HEK293 (cell line): ENCODE results near the gene GANAB.

Source experiments
- CTCF ChIA-PET: fragments of 350-600 bp; formaldehyde crosslinking; extraction: SDS; loops from one replicate; lab custom pipeline; 2021; ENCODE audit warnings: antibody characterized with exemption; lab: Yijun Ruan, JAX
- POLR2A ChIA-PET: fragments of 300-600 bp; formaldehyde crosslinking; extraction: SDS; loops from one replicate; lab custom pipeline; 2020; ENCODE audit warnings: antibody characterized with exemption, inconsistent platforms; lab: Yijun Ruan, JAX
- H3K27ac ChIP-seq: fragments of 200-500 bp; sonication (Bioruptor generic); 2 replicates; pipeline ENCODE4 v1.5.1; 2014; ENCODE audit warnings: low read depth, low read length, control low read depth, inconsistent platforms; ENCODE audit errors: extremely low read depth
- H3K36me3 ChIP-seq, 2 experiments: fragments of 200-500 bp in 1 of 2; sonication (Bioruptor generic) in 1 of 2; 1 replicate in 1 of 2; 2 replicates in 1 of 2; pipeline ENCODE4 v1.5.1; 2014 to 2017; ENCODE audit warnings: inconsistent platforms in 2 of 2, low read length in 2 of 2; ENCODE audit not compliant: control insufficient read depth in 2 of 2, insufficient read depth in 1 of 2
- H3K4me1 ChIP-seq: fragments of 200-500 bp; sonication (Bioruptor generic); 2 replicates; pipeline ENCODE4 v1.5.1; 2014; ENCODE audit warnings: mild to moderate bottlenecking, low read length, inconsistent platforms; ENCODE audit not compliant: control insufficient read depth, insufficient read depth
- H3K4me3 ChIP-seq: 2 replicates; pipeline ENCODE4 v1.5.1; 2011; ENCODE audit warnings: low read depth, mild to moderate bottlenecking, control low read depth, low read length, moderate library complexity
- H3K9me3 ChIP-seq: fragments of 200-500 bp; sonication (Bioruptor generic); 2 replicates; pipeline ENCODE4 v1.5.1; 2014; ENCODE audit warnings: low read depth, low read length, inconsistent platforms; ENCODE audit not compliant: control insufficient read depth, insufficient read depth
- KLF1 ChIP-seq: fragments of 450-650 bp; formaldehyde crosslinking; IDR thresholded peaks from 2 replicates; pipeline ENCODE4 v1.5.1; 2016; ENCODE audit warnings: missing biosample characterization, missing genetic modification characterization
- MEIS1 ChIP-seq: sonication (generic); formaldehyde crosslinking; IDR thresholded peaks from 2 replicates; pipeline ENCODE4 v1.8.1; 2022; ENCODE audit warnings: missing genetic modification reagents, mild to moderate bottlenecking, borderline replicate concordance
- MZF1 ChIP-seq: fragments of 450-650 bp; formaldehyde crosslinking; IDR thresholded peaks from 2 replicates; pipeline ENCODE4 v1.5.1; 2017; ENCODE audit warnings: missing biosample characterization, missing genetic modification characterization, borderline replicate concordance
- OSR2 ChIP-seq: fragments of 450-650 bp; formaldehyde crosslinking; IDR thresholded peaks from 2 replicates; pipeline ENCODE4 v1.5.1; 2016; ENCODE audit warnings: missing biosample characterization, missing genetic modification characterization
- ZBTB6 ChIP-seq: fragments of 450-650 bp; formaldehyde crosslinking; IDR thresholded peaks from 2 replicates; pipeline ENCODE4 v1.5.1; 2017; ENCODE audit warnings: missing biosample characterization, missing genetic modification characterization
- ZNF148 ChIP-seq: fragments of 450-650 bp; formaldehyde crosslinking; IDR thresholded peaks from 2 replicates; pipeline ENCODE4 v1.5.0; 2017; ENCODE audit warnings: missing biosample characterization, missing genetic modification characterization, borderline replicate concordance
- ZNF24 ChIP-seq: fragments of 450-650 bp; formaldehyde crosslinking; IDR thresholded peaks from 2 replicates; pipeline ENCODE4 v1.5.1; 2016; ENCODE audit warnings: missing biosample characterization, missing genetic modification characterization
- ZNF26 ChIP-seq: fragments of 450-650 bp; formaldehyde crosslinking; IDR thresholded peaks from 2 replicates; pipeline ENCODE4 v1.5.1; 2016; ENCODE audit warnings: missing biosample characterization, missing genetic modification characterization
- ZNF280C ChIP-seq: fragments of 450-650 bp; formaldehyde crosslinking; IDR thresholded peaks from 2 replicates; pipeline ENCODE4 v1.5.1; 2016; ENCODE audit warnings: missing biosample characterization, missing genetic modification characterization
- ZNF37A ChIP-seq: fragments of 450-650 bp; IDR thresholded peaks from 2 replicates; pipeline ENCODE4 v1.5.1; 2018; ENCODE audit warnings: missing biosample characterization, missing genetic modification characterization
- ZNF473 ChIP-seq: fragments of 450-650 bp; formaldehyde crosslinking; IDR thresholded peaks from 2 replicates; pipeline ENCODE4 v1.5.1; 2017; ENCODE audit warnings: missing biosample characterization, missing genetic modification characterization
- ZNF513 ChIP-seq: fragments of 450-650 bp; IDR thresholded peaks from 2 replicates; pipeline ENCODE4 v1.5.1; 2018; ENCODE audit warnings: missing biosample characterization, missing genetic modification characterization
- ZNF571 ChIP-seq: fragments of 450-650 bp; formaldehyde crosslinking; IDR thresholded peaks from 2 replicates; pipeline ENCODE4 v1.5.0; 2017; ENCODE audit warnings: missing biosample characterization, missing genetic modification characterization
- ZNF621 ChIP-seq: fragments of 450-650 bp; formaldehyde crosslinking; IDR thresholded peaks from 2 replicates; pipeline ENCODE4 v1.5.1; 2017; ENCODE audit warnings: missing biosample characterization, missing genetic modification characterization
- ZNF623 ChIP-seq: fragments of 450-650 bp; formaldehyde crosslinking; IDR thresholded peaks from 2 replicates; pipeline ENCODE4 v1.5.1; 2016; ENCODE audit warnings: missing biosample characterization, missing genetic modification characterization
- ZNF639 ChIP-seq: fragments of 450-650 bp; formaldehyde crosslinking; IDR thresholded peaks from 2 replicates; pipeline ENCODE4 v1.5.1; 2016; ENCODE audit warnings: missing biosample characterization, missing genetic modification characterization
- ZNF792 ChIP-seq: fragments of 450-650 bp; formaldehyde crosslinking; IDR thresholded peaks from 2 replicates; pipeline ENCODE4 v1.5.1; 2016; ENCODE audit warnings: missing biosample characterization, missing genetic modification characterization
- ZSCAN30 ChIP-seq: fragments of 450-650 bp; IDR thresholded peaks from 2 replicates; pipeline ENCODE4 v1.5.1; 2018; ENCODE audit warnings: missing biosample characterization, mild to moderate bottlenecking, missing genetic modification characterization, moderate library complexity

The GANAB gene

GRCh38 chr11:62671236-62671607 is 24.8 kb upstream of the GANAB start (continued):
- no peak for TF ChIP-seq ZNF280C
- no peak for TF ChIP-seq ZNF571 (tag by site-specific recombination)
- TF ChIP-seq ZNF639 (tag by site-specific recombination) = no peak
- TF ChIP-seq ZNF24 = no peak
- no peak for TF ChIP-seq ZBTB6 (tag by site-specific recombination)
- no peak for TF ChIP-seq OSR2 (tag by site-specific recombination)

- no peak overlapping the region for H3K4me3 ChIP-seq
- peak; percentile 60 for TF ChIP-seq ZNF513
- no peak for TF ChIP-seq ZNF473 (tag by site-specific recombination)
- CTCF ChIA-PET = interaction anchor here (0.8 to 1.1 kb wide), 2 partner anchors 11 to 25 kb away, joined by 4 read pairs; no protein-coding TSS in a partner anchor
- H3K27ac ChIP-seq = no peak overlapping the region
- H3K9me3 ChIP-seq = no peaks in the 10 kb centered on the region
- H3K36me3 ChIP-seq = peaks cover 3 to 45% of the 10 kb centered on the region in 2 experiments; a peak in 2 of 3 replicates
- POLR2A ChIA-PET = interaction anchor here (0.5 to 4.6 kb wide), 6 partner anchors 23 to 1067 kb away, joined by 3 to 59 read pairs (median 4); partner anchors contain the start of genes GANAB and STX5
- H3K4me1 ChIP-seq = no peaks in the 10 kb centered on the region
Measured at GRCh38 chr11:62669420-62670161, 23.2 kb upstream of the GANAB start.

GRCh38 chr11:62667460-62667859 is 21.0 kb upstream of the GANAB start:
- Histone ChIP-seq H3K9me3 (no peaks in the 10 kb centered on the region), H3K36me3 (peaks cover 0 to 38% of the 10 kb centered on the region in 2 experiments; a peak in 2 of 3 replicates), H3K4me1 (no peaks in the 10 kb centered on the region), H3K27ac (no peak overlapping the region), H3K4me3 (no peak overlapping the region)
- ChIA-PET CTCF (interaction anchor here (1.2 kb wide), 1 partner anchor 14 kb away, joined by 5 read pairs; no protein-coding TSS in a partner anchor), POLR2A (interaction anchor here (0.5 to 2.0 kb wide), 13 partner anchors 8 to 112 kb away, joined by 3 to 8 read pairs (median 5); partner anchors contain the start of genes B3GAT3, EEF1G, GANAB and INTS5)
- TF ChIP-seq KLF1 (tag by site-specific recombination) = no peak
- TF ChIP-seq MEIS1 (CRISPR knock-in tag) = no peak
- TF ChIP-seq ZNF623 (tag by site-specific recombination) = no peak
- TF ChIP-seq ZNF621 = no peak
- no peak for TF ChIP-seq ZNF37A (tag by site-specific recombination)
- no peak for TF ChIP-seq ZNF26 (tag by site-specific recombination)
- no peak for TF ChIP-seq ZNF148 (tag by site-specific recombination)
- no peak for TF ChIP-seq ZSCAN30
- TF ChIP-seq ZNF792 (tag by site-specific recombination) = no peak
- TF ChIP-seq MZF1 (tag by site-specific recombination) = no peak
- TF ChIP-seq, all 188 proteins: peak for 0
